Kidney capillary endothelial cell (primary cell): Measurements from ENCODE around the gene MAP4K2.

ENCODE experiments used
- DNase-seq: peaks from one replicate; pipeline ENCODE4 v3.0.0-alpha.2; 2018; ENCODE audit warnings: low spot score

The MAP4K2 gene

DNA sequence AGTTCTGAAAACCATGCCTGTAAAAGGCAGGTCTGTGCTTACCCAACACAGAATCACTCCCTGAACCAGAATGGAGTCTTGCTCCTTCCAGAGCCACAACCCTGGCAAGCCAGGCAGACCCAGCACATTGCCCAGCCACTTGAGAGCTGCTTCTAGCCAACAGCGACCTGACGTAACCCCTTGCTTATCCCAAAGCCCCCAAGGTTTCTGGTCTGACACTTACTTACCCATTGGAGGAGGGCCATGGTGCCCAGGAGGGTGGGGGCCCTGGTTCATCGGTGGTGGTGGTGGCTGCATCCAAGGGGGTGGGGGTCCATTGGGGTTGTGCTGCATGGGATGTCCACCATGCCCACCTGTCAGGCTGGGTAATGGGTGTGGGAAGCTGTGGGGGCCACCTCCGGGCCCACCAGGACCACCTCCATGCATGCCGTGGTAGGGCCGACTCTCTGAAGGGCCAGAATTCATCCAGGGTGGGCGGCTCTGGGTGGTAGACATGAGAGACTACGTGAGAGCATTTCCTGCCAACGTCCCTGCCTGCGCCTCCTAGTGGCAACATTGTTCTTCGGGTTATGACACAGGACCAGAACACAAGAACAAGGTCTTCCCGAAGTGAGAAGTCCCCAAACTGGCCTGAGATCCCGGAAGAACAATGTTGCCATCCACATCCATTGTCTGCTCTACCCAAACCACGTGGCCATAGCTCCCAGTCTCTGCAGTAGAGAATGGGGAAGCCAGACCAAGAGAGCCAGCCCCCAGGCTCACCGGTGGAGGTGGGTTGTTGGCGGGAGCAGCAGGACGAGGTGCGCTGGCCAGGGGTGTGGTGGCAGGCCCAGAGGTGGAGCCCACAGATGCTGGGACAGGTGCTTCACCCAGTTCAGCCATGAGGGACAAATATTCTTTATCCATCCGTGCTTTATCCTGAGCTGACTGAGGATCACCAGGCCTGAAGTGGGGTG lies 35.4 kb downstream of the MAP4K2 start:
- DNase-seq, result peak; percentile 75

GRCh38 chr11:64766881-64767280 lies 36.1 kb downstream of the MAP4K2 start:
- no peak for DNase-seq

DNA sequence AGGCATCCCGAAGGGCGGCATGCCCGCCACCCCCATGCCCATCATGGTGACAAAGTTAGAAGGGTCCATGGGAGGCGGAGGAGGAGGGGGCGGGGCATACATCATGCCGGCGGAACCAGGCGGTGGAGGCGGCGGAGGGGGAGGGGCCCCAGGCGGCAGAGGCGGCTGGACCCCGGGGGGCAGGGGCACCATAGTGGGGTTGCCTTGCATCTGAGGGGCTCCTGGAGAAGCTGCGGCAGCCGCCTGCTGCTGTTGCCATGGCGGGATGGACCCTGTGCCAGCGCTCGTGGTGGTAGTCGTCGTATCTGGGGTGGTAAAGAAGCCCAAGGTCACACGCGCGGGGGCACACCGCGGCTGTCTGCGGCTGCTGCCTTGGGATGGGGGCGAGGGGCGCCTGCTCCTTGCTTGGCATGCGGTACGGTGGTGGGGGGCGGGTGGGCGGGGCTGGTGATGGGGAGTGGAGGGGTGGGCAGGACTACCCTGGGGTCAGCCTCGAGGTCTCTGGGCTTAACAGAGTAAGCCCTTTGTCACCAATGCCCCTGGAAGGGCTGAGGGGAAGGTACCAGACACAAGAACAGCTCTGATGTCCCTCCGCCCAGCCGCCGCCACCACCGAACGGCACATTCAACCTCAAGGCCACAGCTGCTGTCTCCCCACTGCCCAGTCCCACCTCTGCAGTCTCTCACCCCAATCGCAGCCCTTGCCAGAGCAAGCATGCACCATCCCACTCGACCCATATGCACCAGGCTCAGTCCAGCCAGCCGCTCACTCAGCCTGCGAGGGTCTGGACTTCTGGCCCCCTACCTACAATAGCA lies 37.0 kb downstream of the MAP4K2 start:
- no peak for DNase-seq

GRCh38 chr11:64765291-64765850 lies 37.6 kb downstream of the MAP4K2 start:
- DNase-seq, result no peak

DNA sequence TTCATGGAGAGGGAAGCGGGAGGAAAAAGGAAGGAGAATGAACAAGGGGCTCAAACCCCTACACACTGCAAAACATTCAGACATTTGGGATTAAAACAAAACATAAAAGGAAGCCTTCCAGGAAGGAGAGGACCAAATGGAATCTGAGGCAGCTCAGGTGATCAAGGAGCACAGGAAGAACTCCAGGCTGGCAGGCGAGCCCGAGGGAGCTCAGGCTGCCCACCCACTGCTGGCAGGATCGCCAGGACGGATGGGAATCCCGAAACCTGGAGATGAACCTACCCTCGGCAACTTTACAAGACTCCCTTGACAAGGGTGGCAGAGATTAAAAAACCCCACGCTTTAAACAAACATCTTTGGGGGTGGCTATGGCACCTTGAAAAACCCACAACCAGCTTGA lies 38.3 kb downstream of the MAP4K2 start:
- no peak for DNase-seq

GRCh38 chr11:64764040-64764611 lies 38.9 kb downstream of the MAP4K2 start:
- no peak for DNase-seq

- DNase-seq, result no peak
Observed at GRCh38 chr11:64763526-64764039, 39.4 kb downstream of the MAP4K2 start.

- peak; percentile 72 for DNase-seq
Observed at GRCh38 chr11:64762674-64763525, 40.1 kb downstream of the MAP4K2 start.

- no peak for DNase-seq
Observed at GRCh38 chr11:64762277-64762673, 40.7 kb downstream of the MAP4K2 start.

GRCh38 chr11:64760759-64761420 lies 42.1 kb downstream of the MAP4K2 start:
- no peak for DNase-seq

DNA sequence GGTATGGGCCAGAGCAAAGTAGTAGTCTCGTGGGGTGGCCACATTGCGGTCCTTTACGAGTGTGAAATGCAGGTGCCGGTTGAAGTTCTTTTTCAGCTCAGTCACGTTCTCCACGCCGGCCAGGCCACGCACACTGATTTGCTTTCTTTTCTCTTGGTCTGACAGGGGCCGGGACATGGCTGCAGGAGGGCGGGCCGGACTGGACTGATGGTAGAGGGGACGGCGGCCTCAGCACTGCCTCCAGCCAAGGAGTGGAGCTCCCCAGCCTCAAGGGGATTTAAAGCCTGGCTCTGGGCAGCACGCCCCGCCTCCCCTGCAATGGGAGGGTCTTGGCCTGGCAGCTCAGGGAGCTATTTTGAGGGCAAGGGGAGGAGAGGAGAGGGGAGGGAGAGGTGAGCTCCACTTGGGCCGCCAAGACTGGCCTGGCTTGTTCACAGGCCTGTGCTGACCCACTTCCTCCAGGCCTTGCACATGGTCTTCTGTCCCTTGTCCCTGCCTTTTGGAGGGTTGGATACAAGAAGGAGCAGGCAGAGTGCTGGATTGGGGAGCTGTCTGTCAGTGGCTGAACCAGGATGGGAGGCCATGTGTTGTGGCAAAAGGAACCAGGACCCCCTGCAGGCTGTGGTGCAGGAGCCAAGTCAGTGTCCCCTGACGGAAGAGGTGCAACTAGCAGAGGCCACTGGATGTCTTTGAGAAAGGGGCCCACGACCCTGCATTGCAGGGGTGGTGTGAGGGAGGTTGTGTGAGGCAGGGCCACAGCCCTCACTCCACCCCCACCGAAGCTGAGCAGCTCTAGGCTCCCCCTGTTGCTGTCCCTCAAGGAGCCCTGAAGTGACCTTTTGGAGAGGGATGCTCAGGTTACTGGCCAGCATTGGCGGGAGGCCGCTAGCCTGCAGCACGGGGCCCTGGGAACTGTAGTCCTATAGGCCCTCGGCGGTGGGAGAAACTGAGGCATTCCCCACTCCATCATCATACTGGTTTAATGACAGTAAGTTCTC lies 43.0 kb downstream of the MAP4K2 start, which contains the start of gene PYGM:
Gene PYGM (minus strand): TSS at position 253 of the 998 bp plus-strand sequence. CDS start 76 bp downstream, at position 177.
- no peak for DNase-seq

- DNase-seq, result no peak
Observed at GRCh38 chr11:64759131-64759721, 43.8 kb downstream of the MAP4K2 start.

DNA sequence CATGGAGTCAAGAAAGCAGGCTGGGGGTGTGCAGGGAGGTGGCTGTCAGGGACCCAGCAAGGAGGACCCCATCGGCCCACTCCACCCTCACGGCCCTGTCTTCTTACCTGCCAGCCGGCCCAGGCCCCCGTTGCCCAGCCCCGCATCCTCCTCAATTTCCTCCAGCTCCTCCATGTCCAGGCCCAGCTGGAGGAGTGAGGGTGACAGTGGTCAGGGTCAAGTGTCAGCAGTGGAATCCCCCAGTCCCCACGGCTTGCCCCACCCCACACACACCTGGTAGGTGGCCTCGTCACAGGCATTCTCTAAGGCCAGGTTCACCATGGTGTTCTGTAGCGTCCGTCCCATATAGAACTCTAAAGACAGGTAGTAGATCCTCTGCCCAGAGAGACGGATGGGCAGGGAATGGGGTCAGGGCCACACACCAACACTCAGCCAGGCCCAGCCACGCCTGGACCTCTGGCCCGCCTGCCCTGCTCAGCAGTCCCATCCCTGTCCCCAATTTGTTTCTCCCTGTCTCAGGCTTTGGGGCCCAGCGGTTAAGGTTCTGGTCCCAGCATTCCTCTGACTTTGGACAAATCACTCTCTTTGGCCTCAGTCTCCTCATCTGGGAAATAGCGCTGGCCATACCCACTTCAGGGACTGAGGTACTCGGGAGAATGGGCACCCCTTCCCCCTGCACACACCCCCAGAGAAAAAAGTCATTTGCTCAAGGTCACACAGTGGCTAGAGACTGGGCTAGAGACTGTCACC lies 44.5 kb downstream of the MAP4K2 start:
- no peak for DNase-seq

DNA sequence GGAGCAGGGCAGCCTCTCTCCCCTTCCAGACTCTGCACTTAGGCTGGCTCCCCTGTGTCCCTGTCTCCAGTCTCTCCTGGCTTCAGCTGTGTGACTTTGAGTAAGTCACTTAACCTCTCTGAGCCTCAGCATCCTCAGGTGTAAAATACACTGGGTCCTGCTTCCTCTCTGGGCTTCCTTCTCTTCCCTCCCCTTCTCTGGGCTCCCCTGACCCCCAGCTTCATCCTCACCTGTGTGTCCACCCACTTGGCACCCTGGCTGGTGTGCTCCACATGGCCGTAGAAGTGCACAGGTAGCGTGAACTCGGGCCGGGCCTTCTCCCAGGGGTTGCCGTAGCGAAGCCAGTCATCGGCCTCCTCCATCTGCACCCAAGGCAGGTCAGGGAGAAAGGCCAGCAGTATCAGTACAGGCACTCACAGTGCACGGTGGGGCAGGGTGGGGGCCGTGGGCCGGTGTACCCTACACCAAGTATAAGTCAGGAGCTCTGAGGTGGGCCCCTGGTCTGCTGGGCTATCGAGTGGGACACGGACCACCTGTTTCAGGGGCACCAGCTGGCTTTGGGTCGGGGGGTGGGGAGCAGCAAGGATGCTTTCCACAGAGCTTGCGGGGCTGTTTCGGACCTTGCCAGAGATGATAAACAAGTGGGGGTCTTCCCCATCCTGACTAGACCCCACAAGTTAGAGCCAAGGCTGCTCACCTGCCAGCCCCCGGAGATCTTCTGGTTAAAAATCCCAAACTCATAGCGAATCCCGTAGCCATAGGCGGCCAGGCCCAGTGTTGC lies 45.3 kb downstream of the MAP4K2 start:
- no peak for DNase-seq

GRCh38 chr11:64755681-64756361 lies 47.2 kb downstream of the MAP4K2 start:
- no peak for DNase-seq

DNA sequence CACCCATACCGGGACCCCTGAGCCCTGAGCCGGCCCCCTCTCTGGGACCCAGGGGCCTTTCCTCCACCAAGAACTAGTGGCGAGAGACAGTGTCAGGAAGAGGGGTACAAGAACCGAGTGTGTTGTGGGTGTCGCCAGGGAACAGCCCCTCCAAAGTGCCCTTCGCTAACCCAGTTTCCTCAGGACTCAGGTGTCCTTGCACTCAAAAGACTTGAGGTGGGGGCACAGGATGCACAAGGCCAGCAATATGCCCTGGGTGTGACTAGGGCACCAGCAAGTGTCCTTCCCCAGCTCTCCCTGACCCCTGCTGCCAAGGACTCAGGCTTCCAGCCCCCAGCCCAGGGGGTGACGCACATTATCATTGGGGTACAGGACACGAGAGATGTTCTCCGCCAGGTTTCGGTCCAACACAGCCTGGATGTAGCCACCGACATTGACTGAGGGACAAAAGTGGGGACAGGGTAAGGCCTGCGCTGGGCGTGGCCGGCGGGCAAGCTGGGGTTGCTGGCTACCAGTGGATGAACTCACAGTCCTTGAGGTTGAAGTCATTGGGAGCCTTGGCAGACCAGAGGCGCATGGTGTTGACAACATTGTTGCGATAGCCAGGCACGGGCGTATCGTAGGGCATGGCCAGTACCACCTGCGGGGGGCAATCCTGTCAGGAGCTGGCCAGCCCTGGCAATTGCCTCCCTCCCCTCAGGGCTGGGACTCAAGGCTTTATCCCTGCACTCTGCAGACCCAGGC lies 47.9 kb downstream of the MAP4K2 start:
- DNase-seq, result no peak
